K562 (cell line): ENCODE data around the gene C1QTNF5. TPM values are rescaled to one million over a fixed set of nuclear protein-coding genes. Genes with fewer than 3 reads are reported as not detected.
A peak's percentile ranks its signal among the peaks of the same experiment; 100 is the strongest.

ENCODE experiments used
- ATAC-seq: fragments of 200-7000 bp; cut with Tn5 transposase; 3 replicates; pipeline ENCODE4 v1.9.1; 2020; ENCODE audit warnings: moderate library complexity
- BruUV-seq: library from RNA; stranded (reverse); fragments of 400-500 nt; replicated peaks from 2 replicates; lab custom pipeline; 2021; lab: Mats Ljungman, UMichigan
- CTCF ChIA-PET: fragments of 300-600 bp; formaldehyde crosslinking; extraction: SDS; loops from one replicate; lab custom pipeline; 2021; ENCODE audit warnings: low intra/inter-chr PET ratio; lab: Yijun Ruan, JAX
- POLR2A ChIA-PET: fragments of 300-600, 350-650 bp; sonication (Branson Sonifier 250); formaldehyde crosslinking; extraction: SDS; loops from one replicate; lab custom pipeline; 2021; ENCODE audit warnings: antibody characterized with exemption, inconsistent platforms; lab: Yijun Ruan, JAX
- DNase-seq, 4 experiments: peaks; one replicate each; pipeline versions ENCODE4 v3.0.0 to v3.0.0-alpha.2; 2011 to 2018; ENCODE audit warnings: low spot score in 3 of 4, mixed read lengths in 3 of 4; ENCODE audit errors: extremely low read depth in 1 of 4
- FAIRE-seq: peaks from 2 replicates; lab custom pipeline; 2011; peaks lifted over from hg19 to GRCh38; lab: Jason Lieb, UNC
- H2AFZ ChIP-seq: 2 replicates; pipeline ENCODE4 v1.6.0; 2011; ENCODE audit warnings: low read depth, low read length, control low read depth, inconsistent platforms
- H3K27ac ChIP-seq: fragments of 200-600 bp; 3 replicates; pipeline ENCODE4 v1.8.0; 2011; ENCODE audit warnings: low read depth, mild to moderate bottlenecking, control low read depth, inconsistent platforms, low read length, moderate library complexity, mixed read lengths; ENCODE audit errors: extremely low read depth
- H3K27me3 ChIP-seq, 2 experiments: fragments of 300-600 bp in 1 of 2; 2 replicates in 1 of 2; 3 replicates in 1 of 2; pipeline versions ENCODE4 v1.6.0 to v1.8.0; 2011; ENCODE audit warnings: inconsistent platforms in 2 of 2, low read length in 2 of 2, mild to moderate bottlenecking in 1 of 2, mixed read lengths in 1 of 2, moderate library complexity in 1 of 2; ENCODE audit not compliant: control insufficient read depth in 2 of 2, insufficient read depth in 2 of 2
- H3K36me3 ChIP-seq: fragments of 300-600 bp; 3 replicates; pipeline ENCODE4 v1.8.0; 2011; ENCODE audit warnings: mild to moderate bottlenecking, low read length, inconsistent platforms; ENCODE audit not compliant: control insufficient read depth, insufficient read depth
- H3K4me1 ChIP-seq, 2 experiments: fragments of 200-600 bp in 1 of 2; replicated peaks in 1 of 2; 2 replicates in 1 of 2; 3 replicates in 1 of 2; pipeline versions ENCODE4 v1.5.1 to v1.8.0; 2011; ENCODE audit warnings: inconsistent platforms in 2 of 2, low read length in 2 of 2, mild to moderate bottlenecking in 1 of 2, mixed read lengths in 1 of 2, moderate library complexity in 1 of 2; ENCODE audit not compliant: control insufficient read depth in 2 of 2, insufficient read depth in 2 of 2
- H3K4me2 ChIP-seq: 2 replicates; pipeline ENCODE4 v1.6.1; 2011; ENCODE audit warnings: low read length, control low read depth, inconsistent platforms, mixed read lengths; ENCODE audit not compliant: insufficient read depth
- H3K4me3 ChIP-seq: fragments of 200-600 bp; sonication (generic), shearing (Covaris generic); 2 replicates; pipeline ENCODE4 v1.5.1; 2016; ENCODE audit warnings: control low read depth, inconsistent platforms
- H3K79me2 ChIP-seq: fragments of 200-600 bp; 3 replicates; pipeline ENCODE4 v1.8.0; 2011; ENCODE audit warnings: low read length, inconsistent platforms; ENCODE audit not compliant: control insufficient read depth, insufficient read depth
- H3K9ac ChIP-seq, 2 experiments: 2 replicates each; pipeline versions ENCODE4 v1.6.0 to v1.6.1; 2011; ENCODE audit warnings: low read depth in 2 of 2, low read length in 2 of 2, control low read depth in 1 of 2, inconsistent platforms in 1 of 2, mild to moderate bottlenecking in 1 of 2, mixed read lengths in 1 of 2; ENCODE audit not compliant: insufficient read depth in 1 of 2
- H3K9me1 ChIP-seq: one replicate; pipeline ENCODE4 v1.6.0; 2011; ENCODE audit warnings: inconsistent platforms, mild to moderate bottlenecking, low read length, moderate library complexity; ENCODE audit not compliant: control insufficient read depth, insufficient read depth
- H3K9me3 ChIP-seq: replicated peaks from 2 replicates; pipeline ENCODE4 v1.5.1; 2011; ENCODE audit warnings: low read depth, low read length, inconsistent platforms; ENCODE audit not compliant: control insufficient read depth, insufficient read depth
- H4K20me1 ChIP-seq: replicated peaks from 2 replicates; pipeline ENCODE4 v1.6.1; 2011; ENCODE audit warnings: low read length, inconsistent platforms, mixed read lengths; ENCODE audit not compliant: control insufficient read depth, insufficient read depth
- MYBL2 ChIP-seq, 2 experiments: fragments of 450-650 bp in 1 of 2; sonication (generic) in 1 of 2; formaldehyde crosslinking in 1 of 2; IDR thresholded peaks; 2 replicates each; pipeline versions ENCODE4 v1.6.1 to v1.8.1; 2017 to 2022; ENCODE audit warnings: borderline replicate concordance in 1 of 2, inconsistent platforms in 1 of 2, low read depth in 1 of 2, mild to moderate bottlenecking in 1 of 2, missing genetic modification reagents in 1 of 2, moderate library complexity in 1 of 2
- RBM15 ChIP-seq: fragments of 200-400 bp; formaldehyde crosslinking; IDR thresholded peaks from 2 replicates; pipeline ENCODE4 v1.6.1; 2018; ENCODE audit warnings: mild to moderate bottlenecking, low read length, moderate library complexity; ENCODE audit not compliant: insufficient read depth
- WGBS: fragments of 100-300 bp; shearing (Covaris generic); methylation state at CpG from one replicate; pipeline ENCODE4 v1.1.6; 2016; ENCODE audit warnings: low coverage, mixed read lengths; ENCODE audit not compliant: insufficient coverage; ENCODE audit errors: missing lambda C conversion rate; 5-methylcytosine and 5-hydroxymethylcytosine counted together
- in situ Hi-C: fragments of 300-500 bp; cut with MboI; formaldehyde crosslinking; loops from 4 replicates; pipeline ENCODE4 v1.15.0; 2018; ENCODE audit warnings: inconsistent platforms, mixed read lengths
- intact Hi-C: fragments of 100-400 bp; cut with micrococcal nuclease; formaldehyde crosslinking; loops from 2 replicates; pipeline ENCODE4 v1.14.2; 2022
- polyA plus RNA-seq, 8 experiments: library from polyadenylated mRNA; depleted of rRNA in 4 of 8; stranded (reverse) in 5 of 8; unstranded in 3 of 8; fragments of >200 nt; fragmentation: Nextera tagmentation in 2 of 8; fragmentation: Illumina TruSeq in 1 of 8; extraction: Ambion mirVana in 2 of 8; extraction: Trizol in 1 of 8; gene quantifications; 2 replicates each; pipeline versions ENCODE4 v1.2.1 to v1.2.3, GENCODE V29; 2011 to 2014; ENCODE audit warnings: inconsistent platforms in 1 of 8, missing spikeins in 1 of 8
- total RNA-seq, 7 experiments: library from RNA; depleted of rRNA in 6 of 7; stranded (reverse); fragments of >200 nt in 6 of 7; fragmentation: Illumina TruSeq in 2 of 7; extraction: Trizol in 2 of 7; gene quantifications; 2 replicates each; pipeline versions ENCODE4 v1.2.1 to v1.2.3, GENCODE V29; 2011 to 2021; ENCODE audit warnings: low replicate concordance in 1 of 7
- TF ChIP-seq, protein P1 (sequence below), 2 experiments: fragments of 150-350 bp in 1 of 2; IDR thresholded peaks; 2 replicates each; pipeline ENCODE4 v1.6.1; 2012 to 2016; ENCODE audit warnings: low read depth in 2 of 2, low read length in 2 of 2, mild to moderate bottlenecking in 1 of 2, moderate library complexity in 1 of 2
- TF ChIP-seq, protein P2 (sequence below): sonication (generic); formaldehyde crosslinking; IDR thresholded peaks from 2 replicates; pipeline ENCODE4 v1.8.0; 2022; ENCODE audit warnings: mild to moderate bottlenecking, low read depth, missing genetic modification reagents

The C1QTNF5 gene
- total and polyA plus RNA-seq, 9 of the 15 experiments (the other 6 are each of a cell fraction or from before 2014, with no cell fraction given): 0.07 to 0.76 (median 0.24) TPM; not detected in 1

DNA sequence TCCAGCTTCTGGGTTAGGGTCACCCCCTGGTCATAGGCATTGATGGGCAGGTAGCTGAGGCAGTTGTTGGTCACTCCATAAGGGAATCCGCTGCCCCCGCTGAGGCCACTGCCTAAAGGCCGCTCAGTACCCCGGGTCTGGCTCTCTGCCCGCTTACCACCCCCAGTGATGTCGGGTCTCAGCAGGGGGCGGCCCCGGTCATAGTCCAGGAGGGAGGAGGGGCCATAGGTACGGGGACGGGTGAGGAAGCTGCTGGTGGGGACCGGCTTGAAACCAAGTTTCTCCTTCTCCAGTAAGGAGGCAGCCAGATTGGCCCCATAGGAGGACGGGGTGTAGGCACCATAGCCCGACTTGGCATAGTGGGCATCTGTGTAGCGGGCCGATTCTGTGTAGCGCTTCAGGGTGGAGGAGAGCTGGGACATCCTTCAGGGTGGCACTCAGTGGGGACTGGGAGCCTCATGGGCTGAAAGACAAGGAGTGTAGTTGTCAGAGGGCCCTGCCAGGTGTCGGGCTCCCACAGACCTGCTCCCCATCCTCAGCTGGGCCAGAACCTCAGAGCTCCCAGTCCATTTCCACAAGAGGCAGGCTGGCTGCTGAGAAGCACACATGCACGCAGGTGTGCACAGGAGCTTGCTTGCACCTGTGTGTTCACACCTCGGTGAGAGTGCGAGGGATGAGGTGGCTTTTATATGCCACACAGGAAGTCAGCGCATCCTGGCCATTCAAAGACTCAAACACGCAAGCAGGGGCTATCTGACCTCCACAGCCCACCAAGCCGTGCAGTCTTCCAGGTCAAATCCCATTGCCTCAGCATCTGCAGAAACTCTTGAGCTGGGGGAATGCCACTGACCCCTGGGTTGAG, 32.6 kb upstream of the C1QTNF5 start:
- no peaks in the 10 kb centered on the region for H3K9me1 ChIP-seq
- H3K36me3 ChIP-seq: peaks cover 27% of the 10 kb centered on the region; the same call in 1 of the 3 replicates
- no peak overlapping the region for H2AFZ ChIP-seq
- TF ChIP-seq, protein P1, sequence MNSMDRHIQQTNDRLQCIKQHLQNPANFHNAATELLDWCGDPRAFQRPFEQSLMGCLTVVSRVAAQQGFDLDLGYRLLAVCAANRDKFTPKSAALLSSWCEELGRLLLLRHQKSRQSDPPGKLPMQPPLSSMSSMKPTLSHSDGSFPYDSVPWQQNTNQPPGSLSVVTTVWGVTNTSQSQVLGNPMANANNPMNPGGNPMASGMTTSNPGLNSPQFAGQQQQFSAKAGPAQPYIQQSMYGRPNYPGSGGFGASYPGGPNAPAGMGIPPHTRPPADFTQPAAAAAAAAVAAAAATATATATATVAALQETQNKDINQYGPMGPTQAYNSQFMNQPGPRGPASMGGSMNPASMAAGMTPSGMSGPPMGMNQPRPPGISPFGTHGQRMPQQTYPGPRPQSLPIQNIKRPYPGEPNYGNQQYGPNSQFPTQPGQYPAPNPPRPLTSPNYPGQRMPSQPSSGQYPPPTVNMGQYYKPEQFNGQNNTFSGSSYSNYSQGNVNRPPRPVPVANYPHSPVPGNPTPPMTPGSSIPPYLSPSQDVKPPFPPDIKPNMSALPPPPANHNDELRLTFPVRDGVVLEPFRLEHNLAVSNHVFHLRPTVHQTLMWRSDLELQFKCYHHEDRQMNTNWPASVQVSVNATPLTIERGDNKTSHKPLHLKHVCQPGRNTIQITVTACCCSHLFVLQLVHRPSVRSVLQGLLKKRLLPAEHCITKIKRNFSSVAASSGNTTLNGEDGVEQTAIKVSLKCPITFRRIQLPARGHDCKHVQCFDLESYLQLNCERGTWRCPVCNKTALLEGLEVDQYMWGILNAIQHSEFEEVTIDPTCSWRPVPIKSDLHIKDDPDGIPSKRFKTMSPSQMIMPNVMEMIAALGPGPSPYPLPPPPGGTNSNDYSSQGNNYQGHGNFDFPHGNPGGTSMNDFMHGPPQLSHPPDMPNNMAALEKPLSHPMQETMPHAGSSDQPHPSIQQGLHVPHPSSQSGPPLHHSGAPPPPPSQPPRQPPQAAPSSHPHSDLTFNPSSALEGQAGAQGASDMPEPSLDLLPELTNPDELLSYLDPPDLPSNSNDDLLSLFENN (IDR thresholded peaks at IDR 0.05; ENCODE audit: low read depth in 2 of 2, low read length in 2 of 2): no peak
- TF ChIP-seq RBM15 (no peak), MYBL2 (IDR thresholded peaks at IDR 0.05; ENCODE audit: low read depth) (no peak), MYBL2 (CRISPR knock-in tag; IDR thresholded peaks at IDR 0.05; ENCODE audit: borderline replicate concordance) (no peak)
- TF ChIP-seq, protein P2, sequence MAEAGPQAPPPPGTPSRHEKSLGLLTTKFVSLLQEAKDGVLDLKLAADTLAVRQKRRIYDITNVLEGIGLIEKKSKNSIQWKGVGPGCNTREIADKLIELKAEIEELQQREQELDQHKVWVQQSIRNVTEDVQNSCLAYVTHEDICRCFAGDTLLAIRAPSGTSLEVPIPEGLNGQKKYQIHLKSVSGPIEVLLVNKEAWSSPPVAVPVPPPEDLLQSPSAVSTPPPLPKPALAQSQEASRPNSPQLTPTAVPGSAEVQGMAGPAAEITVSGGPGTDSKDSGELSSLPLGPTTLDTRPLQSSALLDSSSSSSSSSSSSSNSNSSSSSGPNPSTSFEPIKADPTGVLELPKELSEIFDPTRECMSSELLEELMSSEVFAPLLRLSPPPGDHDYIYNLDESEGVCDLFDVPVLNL (CRISPR knock-in tag): 0 out of 2 replicates have a peak, but pooled peaks have one; percentile 7
- H3K27me3 ChIP-seq: no peaks in the 10 kb centered on the region
- no peaks in the 10 kb centered on the region for H3K9me3 ChIP-seq
- peaks cover 12% of the 10 kb centered on the region; the same call in 1 of the 3 replicates for H3K79me2 ChIP-seq
- H3K27ac ChIP-seq: no peak overlapping the region
- DNase-seq: no peak
- H3K4me1 ChIP-seq: peaks cover 65 to 77% of the 10 kb centered on the region in 2 experiments
- H3K9ac ChIP-seq: peak overlapping the region in 1 of 2 experiments; percentile 49; a peak in 2 of 4 replicates
- FAIRE-seq: no peak
- H4K20me1 ChIP-seq: peaks cover 5% of the 10 kb centered on the region; the same call in 1 of the 2 replicates
- POLR2A ChIA-PET: interaction anchor here (0.5 to 3.7 kb wide), 7 partner anchors 8 to 1859 kb away, joined by 3 to 24 read pairs (median 3); no protein-coding TSS in a partner anchor
- intact Hi-C loops (loop anchor here (5.0 kb wide), 1 partner anchor 36 kb away; no protein-coding TSS in a partner anchor), in situ Hi-C loops (no loop called here)
- WGBS: 78% methylated on average over 19 of the region's 23 CpGs
- no peak overlapping the region for H3K4me3 ChIP-seq
- CTCF ChIA-PET: interaction anchor here (0.5 to 5.9 kb wide), 2 partner anchors 17 to 102 kb away, joined by 3 to 41 read pairs; no protein-coding TSS in a partner anchor
- ATAC-seq: no peak
- no TSS peak for BruUV-seq
- H3K4me2 ChIP-seq: no peak overlapping the region
